Prostate gland (tissue), 2 donors: Measurements from ENCODE around the gene OR4N2.

Experiments used
- POLR2A ChIP-seq: fragments of 450-650 bp; IDR thresholded peaks from one replicate; pipeline ENCODE4 v1.6.1; 2016; ENCODE audit warnings: antibody characterized with exemption, mild to moderate bottlenecking
- POLR2AphosphoS5 ChIP-seq: sonication (generic); formaldehyde crosslinking; IDR thresholded peaks from one replicate; pipeline ENCODE4 v1.6.1; 2017; ENCODE audit warnings: antibody characterized with exemption
- TF ChIP-seq, protein P1 (sequence below), 4 experiments: fragments of 200-600 bp in 2 of 4; fragments of 450-650 bp in 2 of 4; sonication (generic) in 2 of 4; IDR thresholded peaks; 1 replicate in 3 of 4; 2 replicates in 1 of 4; pipeline ENCODE4 v1.5.1; 2016 to 2019; ENCODE audit warnings: antibody characterized with exemption in 4 of 4, mild to moderate bottlenecking in 2 of 4, moderate library complexity in 2 of 4

DNA sequence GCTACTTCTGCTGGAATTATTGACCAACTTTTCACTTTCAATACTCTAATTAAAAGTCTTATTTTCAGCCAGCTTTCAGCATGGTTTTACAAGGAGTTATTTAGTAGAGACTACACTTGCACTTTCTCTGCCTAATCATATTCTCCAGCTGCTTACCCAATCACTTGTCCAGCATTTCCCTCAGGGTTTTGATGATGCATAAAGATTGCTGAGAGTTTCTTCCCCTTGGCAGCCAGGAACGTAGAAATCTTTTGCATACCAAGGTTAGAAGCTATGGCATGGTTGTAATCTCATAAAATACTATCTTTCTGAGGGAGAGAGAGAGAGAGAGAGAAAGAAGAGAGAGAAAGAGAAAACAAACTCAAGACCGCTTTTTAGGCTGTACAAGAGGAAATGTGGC is 49.4 kb upstream of the OR4N2 start:
- TF ChIP-seq, protein P1, sequence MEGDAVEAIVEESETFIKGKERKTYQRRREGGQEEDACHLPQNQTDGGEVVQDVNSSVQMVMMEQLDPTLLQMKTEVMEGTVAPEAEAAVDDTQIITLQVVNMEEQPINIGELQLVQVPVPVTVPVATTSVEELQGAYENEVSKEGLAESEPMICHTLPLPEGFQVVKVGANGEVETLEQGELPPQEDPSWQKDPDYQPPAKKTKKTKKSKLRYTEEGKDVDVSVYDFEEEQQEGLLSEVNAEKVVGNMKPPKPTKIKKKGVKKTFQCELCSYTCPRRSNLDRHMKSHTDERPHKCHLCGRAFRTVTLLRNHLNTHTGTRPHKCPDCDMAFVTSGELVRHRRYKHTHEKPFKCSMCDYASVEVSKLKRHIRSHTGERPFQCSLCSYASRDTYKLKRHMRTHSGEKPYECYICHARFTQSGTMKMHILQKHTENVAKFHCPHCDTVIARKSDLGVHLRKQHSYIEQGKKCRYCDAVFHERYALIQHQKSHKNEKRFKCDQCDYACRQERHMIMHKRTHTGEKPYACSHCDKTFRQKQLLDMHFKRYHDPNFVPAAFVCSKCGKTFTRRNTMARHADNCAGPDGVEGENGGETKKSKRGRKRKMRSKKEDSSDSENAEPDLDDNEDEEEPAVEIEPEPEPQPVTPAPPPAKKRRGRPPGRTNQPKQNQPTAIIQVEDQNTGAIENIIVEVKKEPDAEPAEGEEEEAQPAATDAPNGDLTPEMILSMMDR (IDR thresholded peaks at IDR 0.05): no peak
- TF ChIP-seq POLR2AphosphoS5: no peak
- no peak for TF ChIP-seq POLR2A
